Measurements from ENCODE around the gene FBXL15. TPM values are rescaled to one million over a fixed set of nuclear protein-coding genes. Genes with fewer than 3 reads are reported as not detected.

Gene FBXL15
- total and polyA plus RNA-seq, 2 experiments from 2014 or later: 18.5 to 36.1 TPM

- H3K27me3 Mint-ChIP-seq (ENCODE audit: insufficient read depth, low read depth, poor library complexity): peaks cover 53% of the 10 kb centered on the region
- peaks cover 4% of the 10 kb centered on the region; the same call in 2 of the 3 replicates for H3K36me3 Mint-ChIP-seq (ENCODE audit: low read depth)
- H3K27ac Mint-ChIP-seq: no peak overlapping the region
- Histone ChIP-seq H3K36me3 (ENCODE audit: insufficient read depth) (no peaks in the 10 kb centered on the region), H3K4me1 (ENCODE audit: insufficient read depth) (peaks cover 21% of the 10 kb centered on the region), H3K4me2 (peak overlapping the region; percentile 78), H3K27ac (ENCODE audit: low read depth) (no peak overlapping the region), H3K79me2 (replicated peaks; ENCODE audit: insufficient read depth) (no peaks in the 10 kb centered on the region; the same call in 1 of the 2 replicates), H4K20me1 (replicated peaks; ENCODE audit: insufficient read depth) (no peaks in the 10 kb centered on the region; the same call in 1 of the 2 replicates), H2AFZ (0 out of 2 replicates have a peak overlapping the region, but pooled peaks have one; percentile 59), H3F3A (replicated peaks; ENCODE audit: low read depth) (0 out of 2 replicates have a peak, but pooled peaks cover 4% of the 10 kb centered on the region), H3K4me3 (peak overlapping the region; percentile 50), H3K27me3 (ENCODE audit: insufficient read depth) (peaks cover 56% of the 10 kb centered on the region), H3K9me2 (ENCODE audit: insufficient read depth) (no peaks in the 10 kb centered on the region)
- TF ChIP-seq EZH2 (IDR thresholded peaks at IDR 0.05; ENCODE audit: low read depth, unreplicated experiment) (no peak), ZNF462 (CRISPR knock-in tag; IDR thresholded peaks at IDR 0.05) (no peak), STAT1 (IDR thresholded peaks at IDR 0.05; ENCODE audit: unreplicated experiment) (no peak), ZNF114 (CRISPR knock-in tag; IDR thresholded peaks at IDR 0.05) (no peak), EZH2phosphoT487 (IDR thresholded peaks at IDR 0.05; ENCODE audit: unreplicated experiment) (no peak), CREB1 (CRISPR knock-in tag; IDR thresholded peaks at IDR 0.05; ENCODE audit: low read depth) (no peak), ETS1 (IDR thresholded peaks at IDR 0.05) (no peak)
- peak overlapping the region; percentile 67 for H3K4me3 Mint-ChIP-seq
- DNase-seq (ENCODE audit: low spot score): peak; percentile 74
- H3K4me1 Mint-ChIP-seq: peaks cover 26% of the 10 kb centered on the region
- H3K9me3 Mint-ChIP-seq: no peaks in the 10 kb centered on the region
- ATAC-seq: peak; percentile 58
These were observed 15.0 kb downstream of the FBXL15 start for GRCh38 chr10:102435529-102436233.
